CD4-positive, alpha-beta T cell treated with Interleukin-6 at 100 ng/mL for 8 hours (primary cell): ENCODE data around the gene MAP3K21.
A peak's percentile ranks its signal among the peaks of the same experiment; 100 is the strongest.

ENCODE experiments used
- DNase-seq: peaks from one replicate; pipeline ENCODE4 v3.0.0-alpha.2; 2020; ENCODE audit warnings: mixed read lengths, low spot score

Gene MAP3K21

DNA sequence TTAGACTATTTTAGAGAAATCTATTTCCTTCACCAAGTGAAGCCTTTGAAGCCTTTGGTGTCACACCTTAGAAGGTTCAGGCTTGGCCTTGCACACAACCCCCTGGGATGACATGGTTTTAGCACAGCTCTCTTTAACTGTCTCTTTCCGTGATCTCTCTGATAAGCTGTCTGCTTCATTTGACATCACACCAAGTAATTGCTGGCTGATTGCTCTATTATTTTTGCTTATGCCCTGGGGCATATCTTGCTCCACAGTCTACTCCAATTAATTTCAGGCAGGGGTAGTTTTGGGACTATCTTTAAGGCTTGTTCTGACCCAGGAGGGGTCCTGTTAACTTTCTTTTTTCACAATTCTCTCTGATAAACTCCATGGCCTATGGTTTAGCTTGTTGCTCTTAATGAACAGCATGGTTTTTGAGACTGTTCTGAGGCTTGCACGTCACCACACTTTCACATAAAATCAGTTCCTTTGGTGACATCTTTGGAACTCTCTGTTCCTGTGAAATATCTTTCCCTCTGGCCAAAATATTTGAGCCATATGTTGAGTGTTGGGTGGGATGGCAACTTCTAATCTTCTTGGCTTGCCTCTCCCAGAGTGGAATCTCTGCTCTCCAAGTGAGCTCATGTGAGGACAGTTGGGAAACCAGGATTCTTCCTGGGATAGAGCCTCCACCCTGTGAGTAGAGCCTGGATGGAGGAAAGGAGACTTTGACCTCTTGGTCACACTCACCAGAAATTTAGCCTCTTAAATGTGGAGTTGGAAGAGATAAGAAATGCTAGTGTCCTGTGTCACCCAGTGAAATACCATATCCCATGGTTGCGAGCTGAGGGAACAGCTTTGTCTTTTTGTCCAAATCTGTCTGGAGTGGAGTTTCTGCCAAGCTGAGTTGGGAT is 63.6 kb downstream of the MAP3K21 start:
- DNase-seq: no peak

- DNase-seq: no peak
Observed at GRCh38 chr1:233393084-233393840, 65.7 kb downstream of the MAP3K21 start.

DNA sequence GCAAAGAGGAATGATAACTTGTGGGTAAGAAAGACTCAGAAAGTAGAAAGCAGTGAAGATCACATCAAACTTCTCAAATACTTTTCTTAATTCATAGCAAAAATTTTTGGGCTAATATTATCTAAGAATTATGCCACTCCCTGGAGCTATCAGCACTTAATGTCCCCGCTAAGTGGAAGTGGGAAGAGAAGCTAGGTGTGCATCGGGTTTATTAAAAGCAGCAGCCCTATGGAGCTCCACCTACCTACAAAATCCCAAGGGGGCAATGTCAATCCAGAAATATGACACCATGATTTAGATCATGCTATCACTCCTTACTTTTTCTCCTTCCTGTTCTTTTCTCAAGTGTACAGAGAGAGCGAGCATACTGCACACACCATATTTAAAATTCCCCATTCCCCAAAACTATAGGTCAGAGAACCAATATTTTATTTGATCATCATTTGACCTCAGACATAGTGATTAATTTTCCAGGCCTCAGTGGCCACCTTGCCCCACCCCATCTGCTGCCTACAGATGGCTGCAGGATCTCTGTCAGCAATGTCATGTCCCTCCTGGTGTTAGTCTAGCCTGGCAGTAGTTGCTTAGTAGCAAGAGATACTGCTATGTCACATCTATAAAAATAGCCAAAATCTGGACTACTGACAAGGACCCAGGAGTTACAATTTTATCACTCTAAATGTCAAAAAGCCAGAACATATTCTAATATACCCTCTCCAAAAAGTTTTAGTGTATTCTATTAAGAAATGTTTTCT is 66.6 kb downstream of the MAP3K21 start:
- DNase-seq: no peak

GRCh38 chr1:233394860-233395717 is 67.6 kb downstream of the MAP3K21 start:
- DNase-seq: peak; percentile 37

- DNase-seq: no peak
Observed at GRCh38 chr1:233395863-233396646, 68.5 kb downstream of the MAP3K21 start.

GRCh38 chr1:233406339-233406960 is 78.9 kb downstream of the MAP3K21 start:
- no peak for DNase-seq

DNA sequence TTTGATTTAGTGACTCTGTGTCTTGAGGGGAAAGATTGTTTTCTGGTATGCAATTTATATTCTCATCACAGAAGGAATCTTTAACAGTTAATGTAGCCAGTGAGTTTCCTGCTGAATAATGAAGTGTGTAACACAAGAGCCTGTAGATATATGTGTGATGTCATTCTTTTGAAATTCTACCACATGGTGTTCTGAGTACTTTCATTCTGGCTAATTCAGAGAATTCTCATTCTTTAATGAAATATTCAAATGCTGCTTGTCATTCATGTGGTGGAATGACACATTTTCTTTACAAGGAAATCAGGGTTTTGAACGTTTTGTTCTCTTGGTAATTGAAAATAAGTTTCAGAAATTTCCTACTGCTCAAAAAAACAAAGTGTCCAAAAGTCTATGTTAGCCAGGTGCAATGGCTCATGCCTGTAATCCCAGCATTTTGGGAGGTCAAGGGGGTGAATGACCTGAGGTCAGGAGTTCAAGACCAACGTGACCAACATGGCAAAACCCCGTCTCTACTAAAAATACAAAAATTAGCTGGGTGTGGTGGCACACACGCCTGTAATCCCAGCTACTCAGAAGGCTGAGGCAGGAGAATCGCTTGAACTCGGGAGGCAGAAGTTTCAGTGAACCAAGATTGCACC is 79.6 kb downstream of the MAP3K21 start:
- no peak for DNase-seq

GRCh38 chr1:233409540-233409939 is 82.0 kb downstream of the MAP3K21 start:
- DNase-seq: no peak

DNA sequence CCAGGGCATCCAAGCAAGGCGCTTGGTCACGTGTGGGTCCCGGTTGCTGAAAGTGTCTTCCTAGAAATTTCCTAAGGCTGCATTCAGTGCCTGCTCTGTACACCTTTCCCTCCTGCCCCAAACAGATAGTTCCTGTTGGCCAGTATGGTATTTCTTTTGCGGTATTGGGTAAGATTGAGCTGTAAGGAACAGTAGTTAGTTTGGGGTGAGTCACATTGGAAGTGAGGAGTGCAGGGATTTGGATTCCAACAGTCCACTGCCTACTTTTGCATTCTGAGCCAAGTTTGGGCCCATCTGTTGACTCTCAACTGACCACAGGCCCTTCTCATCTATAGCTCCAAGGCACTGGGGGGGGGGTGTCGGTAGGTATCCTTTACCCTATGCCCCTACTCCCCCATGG is 83.4 kb downstream of the MAP3K21 start:
- no peak for DNase-seq

GRCh38 chr1:233412812-233413211 is 85.3 kb downstream of the MAP3K21 start:
- DNase-seq: no peak

GRCh38 chr1:233421293-233421692 is 93.8 kb downstream of the MAP3K21 start:
- no peak for DNase-seq

GRCh38 chr1:233424779-233425178 is 97.3 kb downstream of the MAP3K21 start:
- no peak for DNase-seq

DNA sequence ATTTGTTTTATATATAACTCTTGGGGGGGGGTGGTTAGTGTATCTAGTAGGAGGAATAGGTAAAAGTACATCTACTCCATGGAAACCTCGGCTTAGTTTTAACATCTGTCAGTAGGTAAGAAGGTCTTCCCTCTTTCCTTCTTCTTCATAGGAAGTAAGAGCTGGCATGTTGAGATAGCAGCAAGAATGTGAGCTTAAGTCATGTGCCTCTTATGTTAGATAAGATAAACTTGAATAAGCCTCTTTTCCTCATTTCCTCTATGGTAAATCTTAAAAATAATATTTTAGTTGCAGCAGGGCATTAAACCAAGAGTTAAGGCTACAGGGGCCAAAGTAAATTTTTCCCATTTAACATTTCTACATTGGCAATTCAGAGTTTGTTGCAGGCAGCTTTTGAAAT is 100.4 kb downstream of the MAP3K21 start:
- no peak for DNase-seq

DNA sequence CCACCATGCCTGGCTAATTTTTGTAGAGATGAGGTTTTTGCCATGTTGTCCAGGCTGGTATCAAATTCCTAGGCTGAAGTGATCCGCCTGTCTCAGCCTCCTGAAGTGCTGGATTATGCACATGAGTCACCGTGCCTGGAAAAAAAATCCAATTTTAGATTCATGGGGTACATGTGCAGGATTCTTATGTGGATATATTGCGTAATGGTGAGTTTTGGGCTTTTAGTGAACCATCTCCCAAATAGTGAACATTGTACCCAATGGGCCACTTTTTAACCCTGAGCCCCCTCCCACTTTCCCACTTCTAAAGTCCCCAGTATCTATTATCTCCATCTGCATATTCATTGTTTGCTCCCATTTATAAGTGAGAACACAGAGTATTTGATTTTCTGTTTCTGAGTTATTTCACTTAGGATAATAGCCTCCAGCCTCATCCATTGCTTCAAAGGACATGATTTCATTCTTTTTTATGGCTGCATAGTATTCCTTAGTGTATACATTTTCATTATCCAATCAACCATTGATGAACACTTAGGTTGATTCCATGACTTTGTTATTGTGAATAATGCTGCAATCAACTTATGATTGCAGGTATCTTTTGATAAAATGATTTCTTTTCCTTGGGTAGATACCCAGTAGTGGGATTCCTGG is 104.4 kb downstream of the MAP3K21 start:
- no peak for DNase-seq

DNA sequence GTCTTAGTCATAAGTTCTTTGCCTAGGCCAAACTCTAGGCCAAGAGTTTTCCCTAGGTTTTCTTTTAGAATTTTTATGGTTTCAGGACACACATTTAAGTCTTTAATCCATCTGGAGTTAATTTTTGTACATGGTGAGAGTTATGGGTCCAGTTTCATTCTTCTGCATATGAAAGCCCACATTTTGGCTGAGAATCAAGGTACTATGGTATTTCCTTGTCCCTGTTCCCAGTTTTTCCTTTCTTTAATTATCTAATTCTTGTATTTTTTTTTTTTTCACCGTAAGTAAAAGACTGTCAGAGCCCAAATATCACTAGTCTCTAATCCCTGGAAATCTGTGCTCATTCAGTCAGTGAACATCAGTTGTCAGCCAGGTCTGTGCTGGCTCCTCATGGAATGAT is 105.4 kb downstream of the MAP3K21 start:
- no peak for DNase-seq

GRCh38 chr1:233433436-233434210 is 106.1 kb downstream of the MAP3K21 start:
- DNase-seq: no peak
